Measurements from ENCODE around the gene GRIN2A. TPM values are rescaled to one million over a fixed set of nuclear protein-coding genes. Genes with fewer than 3 reads are reported as not detected.

GRIN2A gene
- total and polyA plus RNA-seq, 2 of the 13 experiments (the other 11 are each of a cell fraction or from before 2014, with no cell fraction given): not detected

DNA sequence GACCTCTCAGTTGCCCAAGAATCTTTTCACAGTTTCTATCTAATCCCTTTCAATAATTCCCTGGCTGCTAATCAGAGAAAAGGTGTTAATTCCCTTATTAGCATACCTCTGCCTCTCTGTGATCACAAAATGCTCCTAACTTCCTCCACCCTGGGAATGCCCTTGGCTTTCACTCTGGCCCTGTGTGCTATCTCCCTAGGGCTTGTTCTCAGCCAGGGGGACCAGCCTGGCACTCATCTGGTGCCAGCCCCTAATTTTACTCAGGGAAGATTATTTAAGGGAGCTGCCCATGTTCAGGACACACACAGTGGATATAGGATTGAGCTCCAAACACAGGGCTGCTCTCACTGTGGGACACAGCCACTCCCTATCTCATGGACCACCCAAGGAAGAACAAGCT, 225.2 kb downstream of the GRIN2A start:
- no peak overlapping the region for H3K4me2 ChIP-seq (ENCODE audit: low read depth, low read length)
- no peak overlapping the region for H3K9ac ChIP-seq (ENCODE audit: insufficient read depth, low read depth, low read length)
- BruUV-seq (replicated peaks): no TSS peak
- no peaks in the 10 kb centered on the region for H3K4me1 ChIP-seq (ENCODE audit: insufficient read depth, low read length)
- H3K9me3 ChIP-seq (ENCODE audit: low read length): no peaks in the 10 kb centered on the region
- no peak overlapping the region for H2AFZ ChIP-seq (ENCODE audit: low read length)
- no peaks in the 10 kb centered on the region for H4K20me1 ChIP-seq (ENCODE audit: insufficient read depth, low read length)
- peaks cover 1 to 27% of the 10 kb centered on the region in 2 experiments; a peak in 4 of 5 replicates for H3K27me3 ChIP-seq (ENCODE audit: control insufficient read depth in 1 of 2, insufficient read depth in 2 of 2, low read length in 2 of 2)
- DNase-seq (ENCODE audit: low spot score) (no peak), FAIRE-seq (no peak), ATAC-seq (no peak)
- no peak overlapping the region for H3K27ac ChIP-seq (ENCODE audit: extremely low read length, insufficient read depth, low read length)
- H3K36me3 ChIP-seq (replicated peaks in 1 of 2; ENCODE audit: control insufficient read depth in 1 of 2, insufficient read depth in 2 of 2, low read length in 2 of 2): no peaks in the 10 kb centered on the region
- ChIA-PET CTCF (ENCODE audit: low intra/inter-chr PET ratio, low total read pairs) (no interaction called here), POLR2A (no interaction called here)
- H3K79me2 ChIP-seq (ENCODE audit: insufficient read depth, low read length): no peaks in the 10 kb centered on the region
- TF ChIP-seq ELF4 (CRISPR knock-in tag; IDR thresholded peaks at IDR 0.05; ENCODE audit: borderline replicate concordance) (no peak), ZBTB7B (CRISPR knock-in tag; IDR thresholded peaks at IDR 0.05) (no peak), THAP8 (CRISPR knock-in tag; IDR thresholded peaks at IDR 0.05; ENCODE audit: borderline replicate concordance) (no peak), ZBTB10 (CRISPR knock-in tag; IDR thresholded peaks at IDR 0.05; ENCODE audit: borderline replicate concordance) (no peak), SNRNP70 (IDR thresholded peaks at IDR 0.05; ENCODE audit: low read depth, low read length) (no peak), ZNF496 (CRISPR knock-in tag; IDR thresholded peaks at IDR 0.05; ENCODE audit: insufficient replicate concordance) (no peak), NRL (CRISPR knock-in tag; IDR thresholded peaks at IDR 0.05; ENCODE audit: borderline replicate concordance) (no peak), FOXK1 (CRISPR knock-in tag; IDR thresholded peaks at IDR 0.05; ENCODE audit: borderline replicate concordance, low read depth) (no peak), GLMP (CRISPR knock-in tag; IDR thresholded peaks at IDR 0.05; ENCODE audit: borderline replicate concordance) (no peak), KLF16 (CRISPR knock-in tag; IDR thresholded peaks at IDR 0.05) (no peak), HNF1B (CRISPR knock-in tag; IDR thresholded peaks at IDR 0.05) (no peak), ZNF3 (CRISPR knock-in tag; IDR thresholded peaks at IDR 0.05) (no peak)
- TF ChIP-seq, protein P1, sequence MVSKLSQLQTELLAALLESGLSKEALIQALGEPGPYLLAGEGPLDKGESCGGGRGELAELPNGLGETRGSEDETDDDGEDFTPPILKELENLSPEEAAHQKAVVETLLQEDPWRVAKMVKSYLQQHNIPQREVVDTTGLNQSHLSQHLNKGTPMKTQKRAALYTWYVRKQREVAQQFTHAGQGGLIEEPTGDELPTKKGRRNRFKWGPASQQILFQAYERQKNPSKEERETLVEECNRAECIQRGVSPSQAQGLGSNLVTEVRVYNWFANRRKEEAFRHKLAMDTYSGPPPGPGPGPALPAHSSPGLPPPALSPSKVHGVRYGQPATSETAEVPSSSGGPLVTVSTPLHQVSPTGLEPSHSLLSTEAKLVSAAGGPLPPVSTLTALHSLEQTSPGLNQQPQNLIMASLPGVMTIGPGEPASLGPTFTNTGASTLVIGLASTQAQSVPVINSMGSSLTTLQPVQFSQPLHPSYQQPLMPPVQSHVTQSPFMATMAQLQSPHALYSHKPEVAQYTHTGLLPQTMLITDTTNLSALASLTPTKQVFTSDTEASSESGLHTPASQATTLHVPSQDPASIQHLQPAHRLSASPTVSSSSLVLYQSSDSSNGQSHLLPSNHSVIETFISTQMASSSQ (IDR thresholded peaks at IDR 0.05; ENCODE audit: low read depth): no peak
- TF ChIP-seq, protein P1 (CRISPR knock-in tag; IDR thresholded peaks at IDR 0.05; ENCODE audit: borderline replicate concordance): no peak
- H3K4me3 ChIP-seq (replicated peaks in 1 of 3; ENCODE audit: insufficient read depth in 1 of 3, low read depth in 2 of 3, low read length in 3 of 3): no peak overlapping the region
- intact Hi-C loops (cut with micrococcal nuclease; ENCODE audit: unreplicated experiment) (no loop called here), in situ Hi-C loops (cut with HindIII; ENCODE audit: extremely low pct_ligation_motif_present, low pct_unique_long_range_greater_than_20kb) (no loop called here)

All from HepG2 (cell line).